ENCODE results near the gene JARID2. TPM values are rescaled to one million over a fixed set of nuclear protein-coding genes. Genes with fewer than 3 reads are reported as not detected.

JARID2 gene
- total and polyA plus RNA-seq, 2 of the 8 experiments (the other 6 are each of a cell fraction or from before 2014, with no cell fraction given): 60.1 to 239 TPM

GRCh38 chr6:15200087-15200486 lies 45.8 kb upstream of the JARID2 start (continued):
- TF ChIP-seq CHD7 (IDR thresholded peaks at IDR 0.05; ENCODE audit: insufficient replicate concordance, low read length) (no peak), CEBPB (IDR thresholded peaks at IDR 0.05; ENCODE audit: low read depth, low read length) (no peak), YY1 (IDR thresholded peaks at IDR 0.05; ENCODE audit: low read depth, low read length) (no peak), ZNF274 (IDR thresholded peaks at IDR 0.05; ENCODE audit: borderline replicate concordance, extremely low read depth, low read length) (no peak), USF2 (IDR thresholded peaks at IDR 0.05; ENCODE audit: low read length) (no peak), SAP30 (IDR thresholded peaks at IDR 0.05; ENCODE audit: insufficient read depth, insufficient replicate concordance, low read length) (no peak), CBX8 (IDR thresholded peaks at IDR 0.05; ENCODE audit: borderline replicate concordance, low read depth, low read length) (no peak), ASH2L (IDR thresholded peaks at IDR 0.05; ENCODE audit: low read length) (no peak), BACH1 (IDR thresholded peaks at IDR 0.05; ENCODE audit: low read length) (no peak), NANOG (IDR thresholded peaks at IDR 0.05; ENCODE audit: insufficient read depth, low read depth, low read length, poor library complexity, severe bottlenecking) (no peak), CTBP2 (IDR thresholded peaks at IDR 0.05; ENCODE audit: borderline replicate concordance, insufficient read depth, insufficient read length, low read length) (no peak)
